Right kidney (tissue), 1 donor: ENCODE measurements around the gene FXYD3.
A peak's percentile ranks its signal among the peaks of the same experiment; 100 is the strongest.
"Not testable (repeated sequence)": the region's sequence is repeated elsewhere in the genome, so short reads cannot be mapped to it uniquely, and the experiment has no call there.

Experiments
- DNase-seq: peaks from one replicate; pipeline ENCODE4 v3.0.0-alpha.2; 2016

Gene FXYD3

GRCh38 chr19:35085947-35086346 is 29.7 kb upstream of the FXYD3 start:
- no peak for DNase-seq

- no peak for DNase-seq
Measured at GRCh38 chr19:35086455-35086854, 29.2 kb upstream of the FXYD3 start.

- DNase-seq = no peak
Measured at GRCh38 chr19:35087393-35087792, 28.2 kb upstream of the FXYD3 start.

- DNase-seq = no peak
Measured at GRCh38 chr19:35088131-35088913, 27.3 kb upstream of the FXYD3 start.

GRCh38 chr19:35089554-35089953 is 26.1 kb upstream of the FXYD3 start:
- DNase-seq = no peak

- DNase-seq = no peak
Measured at GRCh38 chr19:35090160-35090505, 25.5 kb upstream of the FXYD3 start.

GRCh38 chr19:35090506-35091214 is 25.0 kb upstream of the FXYD3 start:
- peak; percentile 74 for DNase-seq

- no peak for DNase-seq
Measured at GRCh38 chr19:35093430-35093829, 22.2 kb upstream of the FXYD3 start.

- DNase-seq = no peak
Measured at GRCh38 chr19:35093941-35094647, 21.5 kb upstream of the FXYD3 start.

- no peak for DNase-seq
Measured at GRCh38 chr19:35094656-35095055, 21.0 kb upstream of the FXYD3 start.

GRCh38 chr19:35095667-35096368 is 19.8 kb upstream of the FXYD3 start:
- no peak for DNase-seq

- DNase-seq = no peak
Measured at GRCh38 chr19:35098413-35099049, 17.1 kb upstream of the FXYD3 start.

GRCh38 chr19:35099155-35099896 is 16.3 kb upstream of the FXYD3 start:
- no peak for DNase-seq

GRCh38 chr19:35099897-35100275 is 15.7 kb upstream of the FXYD3 start:
- no peak for DNase-seq

GRCh38 chr19:35100588-35101533 is 14.8 kb upstream of the FXYD3 start:
- no peak for DNase-seq

GRCh38 chr19:35101949-35102348 is 13.7 kb upstream of the FXYD3 start:
- DNase-seq = not testable (repeated sequence)

- not testable (repeated sequence) for DNase-seq
Measured at GRCh38 chr19:35103614-35104013, 12.0 kb upstream of the FXYD3 start.

GRCh38 chr19:35104361-35104760 is 11.3 kb upstream of the FXYD3 start:
- no peak for DNase-seq

- DNase-seq = no peak
Measured at GRCh38 chr19:35105047-35105410, 10.6 kb upstream of the FXYD3 start.
